GM12878 (cell line): ENCODE results near the gene HIPK4. TPM values are rescaled to one million over a fixed set of nuclear protein-coding genes. Genes with fewer than 3 reads are reported as not detected.

Experiments
- ATAC-seq: fragments of 200-7000 bp; cut with Tn5 transposase; 3 replicates; pipeline ENCODE4 v1.9.1; 2020; ENCODE audit warnings: mild to moderate bottlenecking, moderate library complexity
- BruUV-seq: library from RNA; stranded (reverse); fragments of 400-500 nt; replicated peaks from 2 replicates; lab custom pipeline; 2021; lab: Mats Ljungman, UMichigan
- CTCF ChIA-PET: fragments of 300-600 bp; sonication (Branson Sonifier 250); formaldehyde crosslinking; extraction: SDS; loops from one replicate; lab custom pipeline; 2021; ENCODE audit warnings: inconsistent platforms; lab: Yijun Ruan, JAX
- POLR2A ChIA-PET: fragments of 350-600 bp; formaldehyde crosslinking; extraction: SDS; loops from one replicate; lab custom pipeline; 2021; ENCODE audit warnings: inconsistent platforms; lab: Charles Lee
- RAD21 ChIA-PET: fragments of 300-600 bp; sonication (Branson Sonifier 250); formaldehyde crosslinking; loops from one replicate; lab custom pipeline; 2023; ENCODE audit warnings: antibody characterized with exemption; ENCODE audit not compliant: unreplicated experiment; lab: Charles Lee
- SMC1A ChIA-PET: fragments of 300-600 bp; sonication (Branson Sonifier 250); formaldehyde crosslinking; loops from one replicate; lab custom pipeline; 2023; ENCODE audit not compliant: unreplicated experiment, uncharacterized antibody; lab: Charles Lee
- DNase-seq: peaks from one replicate; pipeline ENCODE4 v3.0.0-alpha.2; 2011; ENCODE audit warnings: low read depth, low spot score
- FAIRE-seq: peaks from 3 replicates; lab custom pipeline; 2011; peaks lifted over from hg19 to GRCh38; lab: Jason Lieb, UNC
- H2AFZ ChIP-seq: 2 replicates; pipeline ENCODE4 v1.6.0; 2011; ENCODE audit warnings: low read depth, low read length, control low read depth; ENCODE audit not compliant: control insufficient read depth
- H3K27ac ChIP-seq: 2 replicates; pipeline ENCODE4 v1.5.1; 2011; ENCODE audit warnings: control low read depth; ENCODE audit not compliant: control insufficient read depth, insufficient read depth
- H3K27me3 ChIP-seq, 2 experiments: replicated peaks in 1 of 2; 2 replicates each; pipeline versions ENCODE4 v1.6.0 to v1.6.1; 2011; ENCODE audit warnings: low read length in 1 of 2; ENCODE audit not compliant: control insufficient read depth in 2 of 2, insufficient read depth in 2 of 2
- H3K36me3 ChIP-seq, 2 experiments: 2 replicates each; pipeline ENCODE4 v1.5.1; 2011; ENCODE audit warnings: low read length in 1 of 2; ENCODE audit not compliant: control insufficient read depth in 2 of 2, insufficient read depth in 2 of 2
- H3K4me1 ChIP-seq: 2 replicates; pipeline ENCODE4 v1.6.1; 2011; ENCODE audit warnings: mild to moderate bottlenecking, low read length, moderate library complexity, mixed read lengths; ENCODE audit not compliant: control insufficient read depth, insufficient read depth
- H3K4me2 ChIP-seq: 2 replicates; pipeline ENCODE4 v1.6.0; 2011; ENCODE audit warnings: control low read depth; ENCODE audit not compliant: control insufficient read depth, insufficient read depth
- H3K4me3 ChIP-seq: fragments of 200-600 bp; sonication (generic); 2 replicates; pipeline ENCODE4 v1.5.1; 2016
- H3K79me2 ChIP-seq: 2 replicates; pipeline ENCODE4 v1.6.0; 2011; ENCODE audit warnings: low read length; ENCODE audit not compliant: control insufficient read depth, insufficient read depth
- H3K9ac ChIP-seq: 2 replicates; pipeline ENCODE4 v1.8.0; 2011; ENCODE audit warnings: low read length, control low read depth, mixed read lengths; ENCODE audit not compliant: control insufficient read depth, insufficient read depth
- H3K9me3 ChIP-seq: replicated peaks from 3 replicates; pipeline ENCODE4 v1.5.1; 2011; ENCODE audit warnings: mild to moderate bottlenecking, low read length; ENCODE audit not compliant: control insufficient read depth, insufficient read depth
- H4K20me1 ChIP-seq: 2 replicates; pipeline ENCODE4 v1.6.0; 2011; ENCODE audit not compliant: control insufficient read depth, insufficient read depth
- ASH2L ChIP-seq: fragments of 300-600, 200-600 bp; sonication (generic); IDR thresholded peaks from 2 replicates; pipeline ENCODE4 v1.6.1; 2017; ENCODE audit warnings: low read depth, mild to moderate bottlenecking, borderline replicate concordance
- BACH1 ChIP-seq: fragments of 450-650 bp; IDR thresholded peaks from 2 replicates; pipeline ENCODE4 v1.6.1; 2017; ENCODE audit warnings: mild to moderate bottlenecking, borderline replicate concordance
- BHLHE40 ChIP-seq, 2 experiments: fragments of 450-650 bp in 1 of 2; IDR thresholded peaks; 2 replicates each; pipeline ENCODE4 v1.6.1; 2011 to 2017; ENCODE audit warnings: low read depth in 2 of 2, borderline replicate concordance in 1 of 2, improper control_type of control experiment in 1 of 2, low read length in 1 of 2, mild to moderate bottlenecking in 1 of 2
- CHD2 ChIP-seq: IDR thresholded peaks from 2 replicates; pipeline ENCODE4 v1.6.1; 2011; ENCODE audit warnings: low read depth, low read length, improper control_type of control experiment, borderline replicate concordance
- DPF2 ChIP-seq: fragments of 450-650 bp; IDR thresholded peaks from 2 replicates; pipeline ENCODE4 v1.6.1; 2017; ENCODE audit warnings: mild to moderate bottlenecking
- EGR1 ChIP-seq, 2 experiments: IDR thresholded peaks; 1 replicate in 1 of 2; 2 replicates in 1 of 2; pipeline ENCODE4 v1.6.1; 2011 to 2012; ENCODE audit warnings: low read depth in 2 of 2, low read length in 2 of 2, borderline replicate concordance in 1 of 2, mild to moderate bottlenecking in 1 of 2, moderate library complexity in 1 of 2
- HDAC2 ChIP-seq: fragments of 200-600 bp; sonication (generic); IDR thresholded peaks from 2 replicates; pipeline ENCODE4 v1.6.1; 2017
- IKZF2 ChIP-seq, 2 experiments: fragments of 450-650 bp; IDR thresholded peaks; 2 replicates each; pipeline ENCODE4 v1.6.1; 2017; ENCODE audit warnings: mild to moderate bottlenecking in 2 of 2, moderate library complexity in 2 of 2
- MEF2B ChIP-seq: fragments of 450-650 bp; IDR thresholded peaks from 2 replicates; pipeline ENCODE4 v1.6.1; 2018; ENCODE audit warnings: mild to moderate bottlenecking, moderate library complexity; ENCODE audit not compliant: partially characterized antibody, poor library complexity, severe bottlenecking
- MXI1 ChIP-seq: fragments of 150-350 bp; IDR thresholded peaks from 2 replicates; pipeline ENCODE4 v1.6.1; 2011; ENCODE audit warnings: low read depth, mild to moderate bottlenecking, inconsistent platforms, low read length, improper control_type of control experiment
- NFYB ChIP-seq: IDR thresholded peaks from 2 replicates; pipeline ENCODE4 v1.6.1; 2011; ENCODE audit warnings: low read depth, mild to moderate bottlenecking, low read length, improper control_type of control experiment, moderate library complexity; ENCODE audit not compliant: insufficient read depth
- NRF1 ChIP-seq: conservative IDR thresholded peaks from 2 replicates; pipeline ENCODE4 v1.6.1; 2011; ENCODE audit warnings: mild to moderate bottlenecking, low read depth, low read length, improper control_type of control experiment
- POLR2AphosphoS2 ChIP-seq: IDR thresholded peaks from 2 replicates; pipeline ENCODE4 v1.6.1; 2011; ENCODE audit warnings: low read depth, mild to moderate bottlenecking, low read length, improper control_type of control experiment, moderate library complexity
- SMAD5 ChIP-seq: IDR thresholded peaks from 2 replicates; pipeline ENCODE4 v1.6.1; 2016; ENCODE audit warnings: antibody characterized with exemption, low read depth
- SUPT20H ChIP-seq: IDR thresholded peaks from 2 replicates; pipeline ENCODE4 v1.6.1; 2011; ENCODE audit warnings: low read depth, mild to moderate bottlenecking, low read length, moderate library complexity, borderline replicate concordance; ENCODE audit not compliant: control insufficient read depth
- TAF1 ChIP-seq: IDR thresholded peaks from 2 replicates; pipeline ENCODE4 v1.6.1; 2011; ENCODE audit warnings: mild to moderate bottlenecking, low read depth, low read length, borderline replicate concordance
- YY1 ChIP-seq: IDR thresholded peaks from 2 replicates; pipeline ENCODE4 v1.6.1; 2011; ENCODE audit warnings: low read depth, mild to moderate bottlenecking, low read length
- ZBED1 ChIP-seq: IDR thresholded peaks from 2 replicates; pipeline ENCODE4 v1.6.1; 2016; ENCODE audit warnings: borderline replicate concordance
- ZZZ3 ChIP-seq: IDR thresholded peaks from 2 replicates; pipeline ENCODE4 v1.6.1; 2011; ENCODE audit warnings: low read depth; ENCODE audit not compliant: control insufficient read depth, insufficient read length
- WGBS: methylation state at CpG from one replicate; pipeline ENCODE4 v1.1.6; 2016; ENCODE audit warnings: low lambda C conversion rate; ENCODE audit not compliant: insufficient replicate concordance, insufficient coverage; ENCODE audit errors: missing lambda C conversion rate; 5-methylcytosine and 5-hydroxymethylcytosine counted together
- in situ Hi-C: fragments of 300-500 bp; cut with MboI; formaldehyde crosslinking; loops from 9 replicates; pipeline ENCODE4 v1.14.3; 2018; ENCODE audit warnings: mixed read lengths
- intact Hi-C: fragments of 100-400 bp; cut with micrococcal nuclease; formaldehyde crosslinking; loops from one replicate; pipeline ENCODE4 v1.14.2; 2022; ENCODE audit not compliant: unreplicated experiment
- polyA plus RNA-seq, 11 experiments: library from polyadenylated mRNA; depleted of rRNA in 4 of 11; unstranded in 6 of 11; stranded (reverse) in 5 of 11; fragments of >200 nt; fragmentation: Nextera tagmentation in 4 of 11; fragmentation: Illumina TruSeq in 1 of 11; extraction: Ambion mirVana in 4 of 11; extraction: Trizol in 1 of 11; gene quantifications; 1 replicate in 1 of 11; 2 replicates in 10 of 11; pipeline versions ENCODE4 v1.2.1 to v1.2.3, GENCODE V29; 2011 to 2016; ENCODE audit warnings: inconsistent platforms in 2 of 11, missing spikeins in 2 of 11, low read depth in 1 of 11
- total RNA-seq, 4 experiments: library from RNA; depleted of rRNA in 3 of 4; stranded (reverse); fragments of >200 nt in 3 of 4; fragmentation: Illumina TruSeq in 1 of 4; extraction: Trizol in 1 of 4; gene quantifications; 2 replicates each; pipeline versions ENCODE4 v1.2.1 to v1.2.3, GENCODE V29; 2013 to 2021
- TF ChIP-seq, protein P1 (sequence below): IDR thresholded peaks from 2 replicates; pipeline ENCODE4 v1.6.1; 2012; ENCODE audit warnings: low read depth, low read length, improper control_type of control experiment
- TF ChIP-seq, protein P2 (sequence below): fragments of 450-650 bp; IDR thresholded peaks from 2 replicates; pipeline ENCODE4 v1.6.1; 2014; ENCODE audit warnings: mild to moderate bottlenecking

HIPK4 gene
- total and polyA plus RNA-seq, 10 of the 15 experiments (the other 5 are each of a cell fraction or from before 2014, with no cell fraction given), result 0.07 to 0.13 (median 0.08) TPM; not detected in 7

DNA sequence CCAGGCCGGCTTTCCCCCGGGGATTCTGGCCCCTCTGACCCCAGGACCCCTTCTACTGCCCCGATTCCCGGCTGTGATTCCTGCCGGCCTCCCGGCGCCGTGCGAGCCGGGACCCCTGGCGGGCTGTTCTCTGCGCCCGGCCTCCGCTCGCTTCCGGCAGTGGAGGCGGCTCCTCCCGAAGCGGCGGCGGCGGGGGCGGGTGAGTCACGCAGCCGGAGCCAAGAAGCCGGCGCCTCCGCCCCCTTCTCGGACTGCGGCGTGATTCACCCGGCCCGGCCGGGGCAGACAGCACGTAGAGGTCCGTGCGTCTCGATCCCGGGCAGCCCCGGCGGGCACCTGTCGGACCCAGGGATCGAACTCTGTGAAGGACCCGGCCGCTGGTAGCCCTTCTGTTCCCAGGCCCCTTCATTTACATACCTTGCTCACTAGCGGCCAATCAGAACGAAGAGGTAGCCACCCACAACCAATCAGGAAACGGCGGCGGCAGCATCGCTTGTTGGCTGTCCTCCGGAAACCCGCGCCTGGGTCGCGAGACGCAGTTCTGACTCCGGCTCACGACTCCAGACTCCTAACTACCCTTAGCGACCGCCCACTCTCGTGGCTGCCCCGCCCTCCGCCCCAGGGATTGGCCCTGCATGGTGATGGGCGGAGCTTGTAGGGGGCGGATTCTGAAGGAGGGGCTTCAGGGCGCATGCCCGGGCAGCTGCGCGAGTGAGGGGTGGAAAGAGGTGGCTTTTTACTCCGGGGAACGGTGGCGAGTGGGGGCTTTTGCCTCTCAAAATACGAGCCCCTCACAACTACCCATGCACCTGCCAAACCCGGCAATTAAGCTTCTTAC, 35.7 kb upstream of the HIPK4 start, which contains the start of gene SERTAD1:
Gene SERTAD1 (minus strand): TSS at position 543 of the 838 bp plus-strand sequence. CDS start 2,446 bp downstream, outside the sequence.
- POLR2A ChIA-PET, result interaction anchor here (0.5 to 5.5 kb wide), 20 partner anchors 9 to 1562 kb away, joined by 3 to 55 read pairs (median 6); partner anchors contain the start of genes BLVRB, C19orf47, PLD3 and SERTAD3
- H3K9me3 ChIP-seq, result no peaks in the 10 kb centered on the region
- H3K27ac ChIP-seq, result peak within 1 kb of the TSS; percentile 84
- peak within 1 kb of the TSS; percentile 97 for H3K4me3 ChIP-seq
- FAIRE-seq (peak; percentile 99), ATAC-seq (peak; percentile 90), DNase-seq (peak; percentile 96)
- CTCF ChIA-PET, result interaction anchor here (0.6 to 7.1 kb wide), 16 partner anchors 8 to 1448 kb away, joined by 3 to 67 read pairs (median 4); partner anchors contain the start of genes BLVRB and SERTAD3
- peak within 1 kb of the TSS; percentile 93 for H2AFZ ChIP-seq
- peaks cover 0 to 6% of the 10 kb centered on the region in 2 experiments; a peak in 2 of 4 replicates for H3K36me3 ChIP-seq
- SMC1A ChIA-PET, result interaction anchor here (0.7 to 2.2 kb wide), 8 partner anchors 9 to 96 kb away, joined by 3 to 22 read pairs (median 5); partner anchors contain the start of gene SERTAD3
- H3K4me1 ChIP-seq, result no peaks in the 10 kb centered on the region
- WGBS, result under 1% methylated on average over 50 of the region's 75 CpGs
- no peaks in the 10 kb centered on the region for H4K20me1 ChIP-seq
- in situ Hi-C loops, result no loop called here
- H3K9ac ChIP-seq, result peak within 1 kb of the TSS; percentile 74
- RAD21 ChIA-PET, result interaction anchor here (0.5 to 2.3 kb wide), 16 partner anchors 9 to 178 kb away, joined by 3 to 25 read pairs (median 4); partner anchors contain the start of genes BLVRB, PLD3 and SERTAD3
- H3K27me3 ChIP-seq, result no peaks in the 10 kb centered on the region
- BruUV-seq, result TSS peak; percentile 85
- H3K79me2 ChIP-seq, result peaks cover 27% of the 10 kb centered on the region
- H3K4me2 ChIP-seq, result peak within 1 kb of the TSS; percentile 85
- intact Hi-C loops, result loop anchor here (1.0 kb wide), 1 partner anchor 19 kb away; the partner anchor contains the start of gene SERTAD3
- TF ChIP-seq NFYB (peak; percentile 99), DPF2 (peak; percentile 80), HDAC2 (no peak), BACH1 (peak; percentile 99), NRF1 (peak; percentile 90), BHLHE40 (IDR thresholded peaks at IDR 0.05; ENCODE audit: borderline replicate concordance in 1 of 2, low read depth in 2 of 2, low read length in 1 of 2) (peak; percentile 60 to 79; a peak in 2 of 4 replicates), YY1 (no peak; the same call in 1 of the 2 replicates), MXI1 (peak; percentile 57; the same call in 1 of the 2 replicates), ASH2L (0 out of 2 replicates have a peak, but pooled peaks have one; percentile 54), ZZZ3 (no peak), SMAD5 (peak; percentile 84; the same call in 1 of the 2 replicates), POLR2AphosphoS2 (peak; percentile 96), IKZF2 (IDR thresholded peaks at IDR 0.05) (peak; percentile 39 to 61; a peak in 2 of 4 replicates), MEF2B (peak; percentile 88), CHD2 (peak; percentile 90), TAF1 (peak; percentile 82), EGR1 (IDR thresholded peaks at IDR 0.05; ENCODE audit: borderline replicate concordance in 1 of 2, low read depth in 2 of 2, low read length in 2 of 2) (peak in 1 of 2 experiments; percentile 93; a peak in 2 of 3 replicates), SUPT20H (no peak), ZBED1 (peak; percentile 99; the same call in 1 of the 2 replicates)
- TF ChIP-seq, protein P1, sequence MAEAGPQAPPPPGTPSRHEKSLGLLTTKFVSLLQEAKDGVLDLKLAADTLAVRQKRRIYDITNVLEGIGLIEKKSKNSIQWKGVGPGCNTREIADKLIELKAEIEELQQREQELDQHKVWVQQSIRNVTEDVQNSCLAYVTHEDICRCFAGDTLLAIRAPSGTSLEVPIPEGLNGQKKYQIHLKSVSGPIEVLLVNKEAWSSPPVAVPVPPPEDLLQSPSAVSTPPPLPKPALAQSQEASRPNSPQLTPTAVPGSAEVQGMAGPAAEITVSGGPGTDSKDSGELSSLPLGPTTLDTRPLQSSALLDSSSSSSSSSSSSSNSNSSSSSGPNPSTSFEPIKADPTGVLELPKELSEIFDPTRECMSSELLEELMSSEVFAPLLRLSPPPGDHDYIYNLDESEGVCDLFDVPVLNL, result no peak
- TF ChIP-seq, protein P2, sequence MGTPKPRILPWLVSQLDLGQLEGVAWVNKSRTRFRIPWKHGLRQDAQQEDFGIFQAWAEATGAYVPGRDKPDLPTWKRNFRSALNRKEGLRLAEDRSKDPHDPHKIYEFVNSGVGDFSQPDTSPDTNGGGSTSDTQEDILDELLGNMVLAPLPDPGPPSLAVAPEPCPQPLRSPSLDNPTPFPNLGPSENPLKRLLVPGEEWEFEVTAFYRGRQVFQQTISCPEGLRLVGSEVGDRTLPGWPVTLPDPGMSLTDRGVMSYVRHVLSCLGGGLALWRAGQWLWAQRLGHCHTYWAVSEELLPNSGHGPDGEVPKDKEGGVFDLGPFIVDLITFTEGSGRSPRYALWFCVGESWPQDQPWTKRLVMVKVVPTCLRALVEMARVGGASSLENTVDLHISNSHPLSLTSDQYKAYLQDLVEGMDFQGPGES, result peak; percentile 81
